ENCODE results near the gene ARHGEF28. TPM values are rescaled to one million over a fixed set of nuclear protein-coding genes. Genes with fewer than 3 reads are reported as not detected.
A peak's percentile ranks its signal among the peaks of the same experiment; 100 is the strongest.

Gene ARHGEF28
- total RNA-seq, 3 donors from 2014 or later (not counting 1 experiment from before 2014, with no cell fraction given) = 2.3 to 7.1 (median 5.8) TPM

DNA sequence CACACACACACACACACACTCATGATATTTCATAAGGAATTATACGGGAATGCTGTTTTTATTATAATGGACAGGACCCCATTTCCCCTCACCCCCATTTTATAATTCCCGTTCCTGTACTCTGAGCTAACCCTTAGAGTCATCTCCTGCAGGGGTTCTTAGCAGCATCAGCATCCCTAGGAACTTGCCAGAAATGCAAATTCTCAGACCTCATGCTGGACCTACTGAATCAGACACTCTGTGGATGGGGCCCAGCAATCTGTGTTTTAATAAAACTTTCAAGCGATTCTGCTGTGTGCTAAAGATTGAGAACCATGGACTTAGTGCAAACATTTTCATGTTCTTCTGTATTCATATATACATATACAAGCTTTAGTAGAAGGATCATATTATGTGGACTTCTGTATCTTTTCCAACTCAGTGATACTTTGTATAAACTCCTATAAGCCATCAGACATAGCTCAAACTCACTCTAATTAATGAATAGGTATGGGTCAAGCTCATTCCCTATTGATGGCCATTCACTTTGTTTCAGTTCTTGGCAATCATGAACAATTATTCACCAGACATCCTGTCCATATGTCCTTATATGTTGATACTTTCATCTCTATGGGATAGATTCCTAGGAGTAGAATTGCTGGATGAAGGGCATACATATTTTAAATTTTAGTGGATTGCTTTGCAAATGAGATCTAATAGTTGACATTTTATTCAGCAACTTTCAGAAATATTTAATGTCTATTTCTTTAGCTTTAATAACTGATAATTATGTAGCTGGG is 65.5 kb downstream of the ARHGEF28 start:
- peak overlapping the region; percentile 81 to 88 for H3K27ac Mint-ChIP-seq
- peaks cover 47 to 53% of the 10 kb centered on the region in 2 donors for H3K4me1 Mint-ChIP-seq
- TF ChIP-seq, protein P1, sequence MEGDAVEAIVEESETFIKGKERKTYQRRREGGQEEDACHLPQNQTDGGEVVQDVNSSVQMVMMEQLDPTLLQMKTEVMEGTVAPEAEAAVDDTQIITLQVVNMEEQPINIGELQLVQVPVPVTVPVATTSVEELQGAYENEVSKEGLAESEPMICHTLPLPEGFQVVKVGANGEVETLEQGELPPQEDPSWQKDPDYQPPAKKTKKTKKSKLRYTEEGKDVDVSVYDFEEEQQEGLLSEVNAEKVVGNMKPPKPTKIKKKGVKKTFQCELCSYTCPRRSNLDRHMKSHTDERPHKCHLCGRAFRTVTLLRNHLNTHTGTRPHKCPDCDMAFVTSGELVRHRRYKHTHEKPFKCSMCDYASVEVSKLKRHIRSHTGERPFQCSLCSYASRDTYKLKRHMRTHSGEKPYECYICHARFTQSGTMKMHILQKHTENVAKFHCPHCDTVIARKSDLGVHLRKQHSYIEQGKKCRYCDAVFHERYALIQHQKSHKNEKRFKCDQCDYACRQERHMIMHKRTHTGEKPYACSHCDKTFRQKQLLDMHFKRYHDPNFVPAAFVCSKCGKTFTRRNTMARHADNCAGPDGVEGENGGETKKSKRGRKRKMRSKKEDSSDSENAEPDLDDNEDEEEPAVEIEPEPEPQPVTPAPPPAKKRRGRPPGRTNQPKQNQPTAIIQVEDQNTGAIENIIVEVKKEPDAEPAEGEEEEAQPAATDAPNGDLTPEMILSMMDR (IDR thresholded peaks at IDR 0.05) = no peak
- no peaks in the 10 kb centered on the region for H3K36me3 Mint-ChIP-seq
- Histone ChIP-seq H3K36me3 (ENCODE audit: control insufficient read depth, insufficient read depth, low read length) (no peaks in the 10 kb centered on the region), H3K4me3 (ENCODE audit: low read length) (no peak overlapping the region), H3K9me3 (ENCODE audit: control insufficient read depth, insufficient read depth, low read length) (no peaks in the 10 kb centered on the region), H3K27ac (ENCODE audit: low read length) (no peak overlapping the region), H3K27me3 (ENCODE audit: control insufficient read depth, insufficient read depth, low read length) (no peaks in the 10 kb centered on the region), H3K4me1 (ENCODE audit: control insufficient read depth, insufficient read depth, low read length) (peaks cover 32% of the 10 kb centered on the region)
- ATAC-seq = no peak
- 67% methylated on average over 3 of the region's 3 CpGs for WGBS (ENCODE audit: insufficient coverage)
- intact Hi-C loops (cut with micrococcal nuclease) = loop anchor here (10.0 kb wide), 2 partner anchors 67 to 953 kb away; partner anchors contain the start of genes ARHGEF28 and ENC1
- no peaks in the 10 kb centered on the region for H3K27me3 Mint-ChIP-seq (ENCODE audit: low read depth in 2 of 2)
- H3K4me3 Mint-ChIP-seq = no peak overlapping the region
- DNase-seq = no peak
- H3K9me3 Mint-ChIP-seq = no peaks in the 10 kb centered on the region

DNA sequence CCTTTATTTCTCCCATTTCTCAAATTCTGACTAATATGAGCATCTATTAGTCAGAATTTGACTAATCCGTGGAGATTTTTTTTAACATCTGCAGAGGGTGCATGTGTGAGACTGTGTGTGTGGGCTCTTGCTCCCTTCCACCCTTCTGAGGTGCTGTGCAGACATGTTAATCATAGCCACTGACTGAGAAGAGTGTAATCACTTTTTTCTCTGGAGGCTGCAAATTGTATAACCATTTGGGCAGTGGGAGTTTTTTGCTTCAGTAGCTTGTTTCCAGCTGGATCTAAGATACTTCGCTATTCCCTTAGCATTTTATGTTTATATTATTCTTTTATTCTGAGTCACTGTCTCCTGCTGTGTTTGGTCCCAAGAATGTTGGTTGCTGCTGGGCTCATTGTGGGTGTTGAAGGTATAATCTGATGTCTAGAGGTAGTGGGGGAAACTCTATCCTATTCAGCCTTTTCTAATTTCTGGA is 66.2 kb downstream of the ARHGEF28 start:
- peaks cover 47 to 53% of the 10 kb centered on the region in 2 donors for H3K4me1 Mint-ChIP-seq
- TF ChIP-seq, protein P1 (IDR thresholded peaks at IDR 0.05) = no peak
- H3K27me3 Mint-ChIP-seq (ENCODE audit: low read depth in 2 of 2) = no peaks in the 10 kb centered on the region
- H3K27ac Mint-ChIP-seq = peak overlapping the region; percentile 81 to 88
- Histone ChIP-seq H3K27me3 (ENCODE audit: control insufficient read depth, insufficient read depth, low read length) (no peaks in the 10 kb centered on the region), H3K4me1 (ENCODE audit: control insufficient read depth, insufficient read depth, low read length) (peaks cover 32% of the 10 kb centered on the region), H3K9me3 (ENCODE audit: control insufficient read depth, insufficient read depth, low read length) (no peaks in the 10 kb centered on the region), H3K4me3 (ENCODE audit: low read length) (no peak overlapping the region), H3K27ac (ENCODE audit: low read length) (peak overlapping the region; percentile 79), H3K36me3 (ENCODE audit: control insufficient read depth, insufficient read depth, low read length) (no peaks in the 10 kb centered on the region)
- peak in 2 of 3 donors; percentile 16 to 36 for ATAC-seq
- no peaks in the 10 kb centered on the region for H3K36me3 Mint-ChIP-seq
- no peaks in the 10 kb centered on the region for H3K9me3 Mint-ChIP-seq
- intact Hi-C loops (cut with micrococcal nuclease) = loop anchor here (10.0 kb wide), 2 partner anchors 67 to 953 kb away; partner anchors contain the start of genes ARHGEF28 and ENC1
- WGBS (ENCODE audit: insufficient coverage) = 33% methylated on average over 1 of the region's 2 CpGs
- peak in 1 of 2 donors; percentile 11 for DNase-seq
- H3K4me3 Mint-ChIP-seq = no peak overlapping the region

DNA sequence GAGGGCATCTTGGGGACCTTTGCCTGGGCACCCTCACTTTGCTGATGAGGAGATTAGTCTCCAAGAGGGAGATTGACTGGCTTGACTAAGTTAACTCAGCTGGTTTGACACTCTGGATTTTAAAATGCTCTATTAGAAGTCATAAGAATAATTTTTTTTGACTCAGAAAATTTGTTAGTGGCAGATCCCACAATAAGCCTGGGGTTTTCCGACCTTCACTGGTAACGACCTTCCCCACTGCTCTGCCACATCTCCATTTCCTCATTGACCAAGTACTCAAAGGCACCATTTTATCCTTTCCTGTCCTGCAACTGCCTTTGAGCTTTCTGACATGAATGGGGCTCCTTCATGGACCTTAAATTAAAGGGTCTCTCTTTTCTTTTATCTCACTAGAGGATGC is 67.0 kb downstream of the ARHGEF28 start:
- Histone ChIP-seq H3K27ac (ENCODE audit: low read length) (peak overlapping the region; percentile 79), H3K9me3 (ENCODE audit: control insufficient read depth, insufficient read depth, low read length) (no peaks in the 10 kb centered on the region), H3K36me3 (ENCODE audit: control insufficient read depth, insufficient read depth, low read length) (no peaks in the 10 kb centered on the region), H3K4me3 (ENCODE audit: low read length) (no peak overlapping the region), H3K27me3 (ENCODE audit: control insufficient read depth, insufficient read depth, low read length) (no peaks in the 10 kb centered on the region), H3K4me1 (ENCODE audit: control insufficient read depth, insufficient read depth, low read length) (peaks cover 32% of the 10 kb centered on the region)
- intact Hi-C loops (cut with micrococcal nuclease) = loop anchor here (10.0 kb wide), 2 partner anchors 68 to 952 kb away; partner anchors contain the start of genes ARHGEF28 and ENC1
- H3K4me1 Mint-ChIP-seq = peaks cover 47 to 53% of the 10 kb centered on the region in 2 donors
- no peaks in the 10 kb centered on the region for H3K9me3 Mint-ChIP-seq
- no peaks in the 10 kb centered on the region for H3K27me3 Mint-ChIP-seq (ENCODE audit: low read depth in 2 of 2)
- WGBS (ENCODE audit: insufficient coverage) = 67% methylated on average over 2 of the region's 2 CpGs
- H3K27ac Mint-ChIP-seq = peak overlapping the region; percentile 81 to 88
- TF ChIP-seq, protein P1 (IDR thresholded peaks at IDR 0.05) = no peak
- no peak for DNase-seq
- ATAC-seq = no peak
- no peaks in the 10 kb centered on the region for H3K36me3 Mint-ChIP-seq
- H3K4me3 Mint-ChIP-seq = peak overlapping the region; percentile 80
